HEK293 (cell line): Measurements from ENCODE around the gene TCEA3.

ENCODE experiments used
- CTCF ChIA-PET: fragments of 350-600 bp; formaldehyde crosslinking; extraction: SDS; loops from one replicate; lab custom pipeline; 2021; ENCODE audit warnings: antibody characterized with exemption; lab: Yijun Ruan, JAX
- POLR2A ChIA-PET: fragments of 300-600 bp; formaldehyde crosslinking; extraction: SDS; loops from one replicate; lab custom pipeline; 2020; ENCODE audit warnings: antibody characterized with exemption, inconsistent platforms; lab: Yijun Ruan, JAX
- H3K27ac ChIP-seq: fragments of 200-500 bp; sonication (Bioruptor generic); 2 replicates; pipeline ENCODE4 v1.5.1; 2014; ENCODE audit warnings: low read depth, low read length, control low read depth, inconsistent platforms; ENCODE audit errors: extremely low read depth
- H3K36me3 ChIP-seq, 2 experiments: fragments of 200-500 bp in 1 of 2; sonication (Bioruptor generic) in 1 of 2; 1 replicate in 1 of 2; 2 replicates in 1 of 2; pipeline ENCODE4 v1.5.1; 2014 to 2017; ENCODE audit warnings: inconsistent platforms in 2 of 2, low read length in 2 of 2; ENCODE audit not compliant: control insufficient read depth in 2 of 2, insufficient read depth in 1 of 2
- H3K4me1 ChIP-seq: fragments of 200-500 bp; sonication (Bioruptor generic); 2 replicates; pipeline ENCODE4 v1.5.1; 2014; ENCODE audit warnings: mild to moderate bottlenecking, low read length, inconsistent platforms; ENCODE audit not compliant: control insufficient read depth, insufficient read depth
- H3K4me3 ChIP-seq: 2 replicates; pipeline ENCODE4 v1.5.1; 2011; ENCODE audit warnings: low read depth, mild to moderate bottlenecking, control low read depth, low read length, moderate library complexity
- H3K9me3 ChIP-seq: fragments of 200-500 bp; sonication (Bioruptor generic); 2 replicates; pipeline ENCODE4 v1.5.1; 2014; ENCODE audit warnings: low read depth, low read length, inconsistent platforms; ENCODE audit not compliant: control insufficient read depth, insufficient read depth
- FEZF1 ChIP-seq: fragments of 450-650 bp; formaldehyde crosslinking; IDR thresholded peaks from 2 replicates; pipeline ENCODE4 v1.5.1; 2016; ENCODE audit warnings: missing biosample characterization, missing genetic modification characterization
- GLI2 ChIP-seq: fragments of 450-650 bp; formaldehyde crosslinking; IDR thresholded peaks from 2 replicates; pipeline ENCODE4; 2017; ENCODE audit warnings: missing biosample characterization, missing genetic modification characterization, low read depth, borderline replicate concordance
- KLF9 ChIP-seq: fragments of 450-650 bp; formaldehyde crosslinking; IDR thresholded peaks from 2 replicates; pipeline ENCODE4 v1.5.1; 2016; ENCODE audit warnings: missing biosample characterization, missing genetic modification characterization, low read depth
- PBX3 ChIP-seq: sonication (generic); formaldehyde crosslinking; IDR thresholded peaks from 2 replicates; pipeline ENCODE4 v1.8.1; 2022; ENCODE audit warnings: mild to moderate bottlenecking, moderate library complexity, missing genetic modification reagents
- ZBTB17 ChIP-seq: fragments of 450-650 bp; formaldehyde crosslinking; IDR thresholded peaks from 2 replicates; pipeline ENCODE4 v1.5.1; 2016; ENCODE audit warnings: missing biosample characterization, missing genetic modification characterization
- ZBTB48 ChIP-seq: fragments of 450-650 bp; formaldehyde crosslinking; IDR thresholded peaks from 2 replicates; pipeline ENCODE4 v1.5.1; 2016; ENCODE audit warnings: missing biosample characterization, missing genetic modification characterization
- ZFHX2 ChIP-seq: fragments of 450-650 bp; formaldehyde crosslinking; conservative IDR thresholded peaks from 2 replicates; pipeline ENCODE4 v1.5.1; 2016; ENCODE audit warnings: missing biosample characterization, missing genetic modification characterization
- ZFP41 ChIP-seq: fragments of 450-650 bp; formaldehyde crosslinking; IDR thresholded peaks from 2 replicates; pipeline ENCODE4 v1.5.1; 2016; ENCODE audit warnings: missing biosample characterization, missing genetic modification characterization, borderline replicate concordance
- ZFP69B ChIP-seq: fragments of 450-650 bp; formaldehyde crosslinking; IDR thresholded peaks from 2 replicates; pipeline ENCODE4 v1.5.1; 2016; ENCODE audit warnings: missing biosample characterization, missing genetic modification characterization
- ZNF133 ChIP-seq: fragments of 450-650 bp; formaldehyde crosslinking; IDR thresholded peaks from 2 replicates; pipeline ENCODE4 v1.5.1; 2016; ENCODE audit warnings: missing biosample characterization, missing genetic modification characterization
- ZNF146 ChIP-seq: fragments of 450-650 bp; formaldehyde crosslinking; IDR thresholded peaks from 2 replicates; pipeline ENCODE4 v1.5.1; 2016; ENCODE audit warnings: missing biosample characterization, missing genetic modification characterization
- ZNF292 ChIP-seq: fragments of 450-650 bp; formaldehyde crosslinking; IDR thresholded peaks from 2 replicates; pipeline ENCODE4 v1.5.1; 2016; ENCODE audit warnings: low read depth, missing biosample characterization, missing genetic modification characterization, borderline replicate concordance
- ZNF341 ChIP-seq: fragments of 450-650 bp; formaldehyde crosslinking; IDR thresholded peaks from 2 replicates; pipeline ENCODE4; 2016; ENCODE audit warnings: low read depth, missing biosample characterization, missing genetic modification characterization
- ZNF514 ChIP-seq: fragments of 450-650 bp; formaldehyde crosslinking; IDR thresholded peaks from 2 replicates; pipeline ENCODE4 v1.5.1; 2016; ENCODE audit warnings: missing biosample characterization, missing genetic modification characterization
- ZNF555 ChIP-seq: fragments of 450-650 bp; formaldehyde crosslinking; conservative IDR thresholded peaks from 2 replicates; pipeline ENCODE4 v1.5.1; 2017; ENCODE audit warnings: missing biosample characterization, mild to moderate bottlenecking, missing genetic modification characterization, inconsistent platforms
- ZNF596 ChIP-seq: fragments of 450-650 bp; IDR thresholded peaks from 2 replicates; pipeline ENCODE4 v1.5.0; 2018; ENCODE audit warnings: missing biosample characterization, mild to moderate bottlenecking, missing genetic modification characterization, moderate library complexity
- ZNF623 ChIP-seq: fragments of 450-650 bp; formaldehyde crosslinking; IDR thresholded peaks from 2 replicates; pipeline ENCODE4 v1.5.1; 2016; ENCODE audit warnings: missing biosample characterization, missing genetic modification characterization
- ZNF704 ChIP-seq: fragments of 450-650 bp; formaldehyde crosslinking; IDR thresholded peaks from 2 replicates; pipeline ENCODE4 v1.5.1; 2016; ENCODE audit warnings: missing biosample characterization, missing genetic modification characterization
- TF ChIP-seq, protein P1 (sequence below): fragments of 450-650 bp; formaldehyde crosslinking; IDR thresholded peaks from 2 replicates; pipeline ENCODE4 v1.5.1; 2016; ENCODE audit warnings: missing biosample characterization, missing genetic modification characterization
- TF ChIP-seq, protein P2 (sequence below): fragments of 450-650 bp; formaldehyde crosslinking; IDR thresholded peaks from 2 replicates; pipeline ENCODE4 v1.5.1; 2016; ENCODE audit warnings: missing biosample characterization, missing genetic modification characterization
- TF ChIP-seq, protein P3 (sequence below): fragments of 450-650 bp; formaldehyde crosslinking; IDR thresholded peaks from 2 replicates; pipeline ENCODE4 v1.5.1; 2017; ENCODE audit warnings: missing biosample characterization, missing genetic modification characterization

TCEA3 gene

GRCh38 chr1:23357138-23357908, 67.2 kb downstream of the TCEA3 start:
- Histone ChIP-seq H3K36me3 (peaks cover 0 to 30% of the 10 kb centered on the region in 2 experiments; a peak in 1 of 3 replicates), H3K9me3 (no peaks in the 10 kb centered on the region), H3K4me1 (no peaks in the 10 kb centered on the region), H3K4me3 (no peak overlapping the region), H3K27ac (no peak overlapping the region)
- POLR2A ChIA-PET = interaction anchor here (1.6 to 2.9 kb wide), 2 partner anchors 11 to 13 kb away, joined by 9 to 12 read pairs; partner anchors contain the start of gene HNRNPR
- CTCF ChIA-PET = interaction anchor here (0.5 kb wide), 1 partner anchor 275 kb away, joined by 7 read pairs; no protein-coding TSS in a partner anchor
- TF ChIP-seq ZNF514 (tag by site-specific recombination) (no peak), GLI2 (tag by site-specific recombination) (no peak), ZNF596 (tag by site-specific recombination) (no peak), ZBTB17 (tag by site-specific recombination) (no peak), KLF9 (tag by site-specific recombination) (no peak), ZBTB48 (no peak), ZFP69B (no peak), ZFP41 (tag by site-specific recombination) (no peak), ZNF623 (tag by site-specific recombination) (no peak)
- TF ChIP-seq, protein P1, sequence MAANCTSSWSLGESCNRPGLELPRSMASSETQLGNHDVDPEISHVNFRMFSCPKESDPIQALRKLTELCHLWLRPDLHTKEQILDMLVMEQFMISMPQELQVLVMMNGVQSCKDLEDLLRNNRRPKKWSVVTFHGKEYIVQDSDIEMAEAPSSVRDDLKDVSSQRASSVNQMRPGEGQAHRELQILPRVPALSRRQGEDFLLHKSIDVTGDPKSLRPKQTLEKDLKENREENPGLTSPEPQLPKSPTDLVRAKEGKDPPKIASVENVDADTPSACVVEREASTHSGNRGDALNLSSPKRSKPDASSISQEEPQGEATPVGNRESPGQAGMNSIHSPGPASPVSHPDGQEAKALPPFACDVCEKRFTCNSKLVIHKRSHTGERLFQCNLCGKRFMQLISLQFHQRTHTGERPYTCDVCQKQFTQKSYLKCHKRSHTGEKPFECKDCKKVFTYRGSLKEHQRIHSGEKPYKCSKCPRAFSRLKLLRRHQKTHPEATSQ (tag by site-specific recombination) = no peak
- TF ChIP-seq, protein P2, sequence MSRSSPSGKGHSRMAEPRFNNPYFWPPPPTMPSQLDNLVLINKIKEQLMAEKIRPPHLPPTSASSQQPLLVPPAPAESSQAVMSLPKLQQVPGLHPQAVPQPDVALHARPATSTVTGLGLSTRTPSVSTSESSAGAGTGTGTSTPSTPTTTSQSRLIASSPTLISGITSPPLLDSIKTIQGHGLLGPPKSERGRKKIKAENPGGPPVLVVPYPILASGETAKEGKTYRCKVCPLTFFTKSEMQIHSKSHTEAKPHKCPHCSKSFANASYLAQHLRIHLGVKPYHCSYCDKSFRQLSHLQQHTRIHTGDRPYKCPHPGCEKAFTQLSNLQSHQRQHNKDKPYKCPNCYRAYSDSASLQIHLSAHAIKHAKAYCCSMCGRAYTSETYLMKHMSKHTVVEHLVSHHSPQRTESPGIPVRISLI (tag by site-specific recombination) = no peak
- TF ChIP-seq, protein P3, sequence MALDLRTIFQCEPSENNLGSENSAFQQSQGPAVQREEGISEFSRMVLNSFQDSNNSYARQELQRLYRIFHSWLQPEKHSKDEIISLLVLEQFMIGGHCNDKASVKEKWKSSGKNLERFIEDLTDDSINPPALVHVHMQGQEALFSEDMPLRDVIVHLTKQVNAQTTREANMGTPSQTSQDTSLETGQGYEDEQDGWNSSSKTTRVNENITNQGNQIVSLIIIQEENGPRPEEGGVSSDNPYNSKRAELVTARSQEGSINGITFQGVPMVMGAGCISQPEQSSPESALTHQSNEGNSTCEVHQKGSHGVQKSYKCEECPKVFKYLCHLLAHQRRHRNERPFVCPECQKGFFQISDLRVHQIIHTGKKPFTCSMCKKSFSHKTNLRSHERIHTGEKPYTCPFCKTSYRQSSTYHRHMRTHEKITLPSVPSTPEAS (tag by site-specific recombination) = no peak

DNA sequence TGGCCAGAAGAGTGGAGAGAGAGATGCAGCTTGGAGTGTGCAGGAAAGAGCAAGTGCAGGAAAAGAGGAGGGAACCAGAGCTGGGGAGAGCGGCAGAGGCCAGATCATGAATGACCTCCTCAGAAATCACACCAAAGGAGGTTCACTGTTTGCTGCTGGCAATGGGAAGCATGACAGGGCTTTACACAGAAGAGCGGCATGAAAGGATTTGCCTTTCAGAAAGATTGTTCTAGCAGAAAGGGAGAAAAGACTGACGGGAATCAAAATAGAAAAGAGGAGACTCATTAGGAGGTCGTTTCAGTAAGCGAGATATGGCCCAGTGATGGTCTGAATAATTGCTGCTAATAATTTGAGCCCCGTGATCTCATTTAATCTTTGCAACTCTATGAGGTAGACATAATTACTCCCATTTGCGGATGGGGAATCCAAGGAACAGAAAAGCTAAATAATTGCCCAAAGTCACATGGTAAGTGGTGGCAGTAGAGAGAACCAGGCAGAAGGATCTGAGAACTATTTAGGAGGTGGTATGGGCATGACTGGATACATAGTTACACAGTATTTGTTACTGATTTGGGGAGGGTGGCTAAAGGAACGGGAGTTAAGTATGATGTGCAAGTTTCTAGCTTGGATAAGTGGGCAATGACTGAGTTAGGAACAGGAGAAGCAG, 67.9 kb downstream of the TCEA3 start:
- Histone ChIP-seq H3K27ac (no peak overlapping the region), H3K36me3 (peaks cover 0 to 23% of the 10 kb centered on the region in 2 experiments; a peak in 1 of 3 replicates), H3K9me3 (no peaks in the 10 kb centered on the region), H3K4me3 (no peak overlapping the region), H3K4me1 (no peaks in the 10 kb centered on the region)
- ChIA-PET CTCF (interaction anchor here (0.5 kb wide), 1 partner anchor 275 kb away, joined by 7 read pairs; no protein-coding TSS in a partner anchor), POLR2A (interaction anchor here (1.2 to 2.9 kb wide), 2 partner anchors 12 kb away, joined by 3 to 12 read pairs; partner anchors contain the start of gene HNRNPR)
- TF ChIP-seq ZFHX2 (tag by site-specific recombination) (no peak), KLF9 (tag by site-specific recombination) (no peak), FEZF1 (tag by site-specific recombination) (no peak), ZNF292 (tag by site-specific recombination) (no peak), ZNF146 (tag by site-specific recombination) (no peak), ZNF704 (tag by site-specific recombination) (no peak), ZNF341 (no peak), ZNF555 (tag by site-specific recombination) (no peak), PBX3 (CRISPR knock-in tag) (no peak), ZNF133 (no peak)
